H9 (cell line): ENCODE measurements around the gene PTPRN2. TPM values are rescaled to one million over a fixed set of nuclear protein-coding genes. Genes with fewer than 3 reads are reported as not detected.

ENCODE experiments used
- DNase-seq: peaks from one replicate; pipeline ENCODE4 v3.0.0-alpha.2; 2017
- H2AFZ ChIP-seq: one replicate; pipeline ENCODE4 v1.6.1; 2013; ENCODE audit warnings: mild to moderate bottlenecking, low read length, control low read depth, moderate library complexity
- H2AK5ac ChIP-seq: 2 replicates; pipeline ENCODE4 v1.6.1; 2013; ENCODE audit warnings: low read length, control low read depth, mixed read lengths; ENCODE audit not compliant: insufficient read length
- H2BK120ac ChIP-seq: one replicate; pipeline ENCODE4 v1.6.1; 2013; ENCODE audit warnings: low read depth, mild to moderate bottlenecking, low read length, control low read depth, inconsistent platforms; ENCODE audit not compliant: poor library complexity, severe bottlenecking
- H2BK12ac ChIP-seq: 2 replicates; pipeline ENCODE4 v1.6.1; 2013; ENCODE audit warnings: low read length, control low read depth, mixed read lengths, low read depth; ENCODE audit not compliant: insufficient read length
- H2BK15ac ChIP-seq: 2 replicates; pipeline ENCODE4 v1.6.1; 2013; ENCODE audit warnings: low read depth, low read length, control low read depth
- H2BK20ac ChIP-seq: one replicate; pipeline ENCODE4 v1.6.1; 2013; ENCODE audit warnings: low read depth, mild to moderate bottlenecking, low read length, control low read depth, inconsistent platforms; ENCODE audit not compliant: poor library complexity, severe bottlenecking
- H2BK5ac ChIP-seq: 2 replicates; pipeline ENCODE4 v1.6.1; 2013; ENCODE audit warnings: low read length, control low read depth, mixed read lengths; ENCODE audit not compliant: insufficient read length
- H3K14ac ChIP-seq: 2 replicates; pipeline ENCODE4 v1.6.1; 2013; ENCODE audit warnings: low read length, control low read depth; ENCODE audit not compliant: insufficient read depth
- H3K18ac ChIP-seq: 2 replicates; pipeline ENCODE4 v1.6.1; 2013; ENCODE audit warnings: low read depth, mild to moderate bottlenecking, mixed read lengths, low read length, control low read depth; ENCODE audit not compliant: insufficient read length
- H3K23ac ChIP-seq: 2 replicates; pipeline ENCODE4 v1.6.1; 2013; ENCODE audit warnings: low read length, control low read depth, mixed read lengths, low read depth; ENCODE audit not compliant: insufficient read length
- H3K23me2 ChIP-seq: 2 replicates; pipeline ENCODE4 v1.6.1; 2013; ENCODE audit warnings: low read depth, mild to moderate bottlenecking, mixed read lengths, low read length, control low read depth; ENCODE audit not compliant: insufficient read length, poor library complexity, severe bottlenecking
- H3K27ac ChIP-seq: 2 replicates; pipeline ENCODE4 v1.5.1; 2013; ENCODE audit warnings: low read length, control low read depth, mixed read lengths, low read depth; ENCODE audit not compliant: insufficient read length
- H3K27me3 ChIP-seq: 2 replicates; pipeline ENCODE4 v1.6.1; 2013; ENCODE audit warnings: low read length, control low read depth, inconsistent platforms; ENCODE audit not compliant: insufficient read depth
- H3K4ac ChIP-seq: 2 replicates; pipeline ENCODE4 v1.6.1; 2013; ENCODE audit warnings: low read depth, mild to moderate bottlenecking, control low read depth, inconsistent platforms, low read length, moderate library complexity
- H3K4me1 ChIP-seq: 2 replicates; pipeline ENCODE4 v1.6.1; 2013; ENCODE audit warnings: low read length, control low read depth, inconsistent platforms; ENCODE audit not compliant: insufficient read depth
- H3K4me2 ChIP-seq: 2 replicates; pipeline ENCODE4 v1.6.1; 2013; ENCODE audit warnings: low read length, control low read depth, mixed read lengths; ENCODE audit not compliant: insufficient read length, insufficient read depth
- H3K56ac ChIP-seq: 2 replicates; pipeline ENCODE4 v1.6.1; 2013; ENCODE audit warnings: low read depth, mild to moderate bottlenecking, mixed read lengths, low read length, control low read depth; ENCODE audit not compliant: insufficient read length
- H3K79me1 ChIP-seq: 2 replicates; pipeline ENCODE4 v1.6.1; 2013; ENCODE audit warnings: low read depth, mild to moderate bottlenecking, moderate library complexity, low read length, control low read depth, inconsistent platforms; ENCODE audit not compliant: insufficient read depth, poor library complexity, severe bottlenecking
- H3K79me2 ChIP-seq: 2 replicates; pipeline ENCODE4 v1.6.1; 2013; ENCODE audit warnings: low read length, control low read depth, inconsistent platforms; ENCODE audit not compliant: insufficient read depth
- H3K9ac ChIP-seq: 2 replicates; pipeline ENCODE4 v1.6.1; 2013; ENCODE audit warnings: low read length, control low read depth, mixed read lengths; ENCODE audit not compliant: insufficient read length; ENCODE audit errors: extremely low read depth
- H3K9me3 ChIP-seq: one replicate; pipeline ENCODE4 v1.6.1; 2013; ENCODE audit warnings: low read depth, low read length, inconsistent platforms; ENCODE audit not compliant: control insufficient read depth
- H3T11ph ChIP-seq: one replicate; pipeline ENCODE4 v1.6.1; 2013; ENCODE audit warnings: mild to moderate bottlenecking, low read length, control low read depth, inconsistent platforms
- H4K20me1 ChIP-seq: one replicate; pipeline ENCODE4 v1.6.1; 2013; ENCODE audit not compliant: control insufficient read depth, insufficient read length, insufficient read depth
- H4K5ac ChIP-seq: 2 replicates; pipeline ENCODE4 v1.6.1; 2013; ENCODE audit warnings: low read depth, mild to moderate bottlenecking, mixed read lengths, low read length, control low read depth; ENCODE audit not compliant: insufficient read length
- H4K8ac ChIP-seq: replicated peaks from 2 replicates; pipeline ENCODE4 v1.6.1; 2013; ENCODE audit warnings: low read length, control low read depth, mixed read lengths, low read depth; ENCODE audit not compliant: insufficient read length
- H4K91ac ChIP-seq: 2 replicates; pipeline ENCODE4 v1.6.1; 2013; ENCODE audit warnings: low read depth, mild to moderate bottlenecking, moderate library complexity, mixed read lengths, low read length, control low read depth; ENCODE audit not compliant: insufficient read length
- H3K27ac Mint-ChIP-seq, 3 experiments: 2 replicates in 2 of 3; 3 replicates in 1 of 3; pipeline ENCODE4 v1.8.0; 2020 to 2021; ENCODE audit warnings: mixed read lengths in 3 of 3, mild to moderate bottlenecking in 1 of 3, moderate library complexity in 1 of 3
- H3K27me3 Mint-ChIP-seq: 2 replicates; pipeline ENCODE4 v1.8.0; 2021; ENCODE audit warnings: low read depth, mild to moderate bottlenecking, moderate library complexity, mixed read lengths
- H3K36me3 Mint-ChIP-seq, 3 experiments: 2 replicates in 2 of 3; 3 replicates in 1 of 3; pipeline ENCODE4 v1.8.0; 2020 to 2021; ENCODE audit warnings: low read depth in 3 of 3, mixed read lengths in 3 of 3; ENCODE audit not compliant: insufficient read depth in 1 of 3
- H3K4me1 Mint-ChIP-seq, 2 experiments: 2 replicates each; pipeline ENCODE4 v1.8.0; 2020; ENCODE audit warnings: mixed read lengths in 2 of 2
- H3K4me3 Mint-ChIP-seq, 2 experiments: 2 replicates in 1 of 2; 3 replicates in 1 of 2; pipeline ENCODE4 v1.8.0; 2020 to 2021; ENCODE audit warnings: mild to moderate bottlenecking in 2 of 2, mixed read lengths in 2 of 2, moderate library complexity in 1 of 2
- H3K9me3 Mint-ChIP-seq, 2 experiments: 2 replicates in 1 of 2; 3 replicates in 1 of 2; pipeline ENCODE4 v1.8.0; 2020; ENCODE audit warnings: mild to moderate bottlenecking in 2 of 2, mixed read lengths in 2 of 2, moderate library complexity in 1 of 2
- CTCF ChIP-seq: fragments of 200-600 bp; sonication (generic); conservative IDR thresholded peaks from 3 replicates; pipeline ENCODE4 v1.8.0; 2021; ENCODE audit warnings: antibody characterized with exemption, mild to moderate bottlenecking
- WGBS: extraction: QIAGEN DNeasy Blood & Tissue Kit; methylation state at CpG from one replicate; pipeline ENCODE4 v1.1.7; 2013; ENCODE audit warnings: missing lambda C conversion rate, low lambda C conversion rate, mixed read lengths; ENCODE audit not compliant: insufficient read length; ENCODE audit errors: extremely low coverage; 5-methylcytosine and 5-hydroxymethylcytosine counted together
- total RNA-seq: library from RNA; stranded (reverse); gene quantifications from 2 replicates; pipeline ENCODE4 v1.2.1, GENCODE V29; 2021

The PTPRN2 gene
- total RNA-seq, 1 experiment from 2014 or later = 5.2 TPM

- Histone ChIP-seq H2BK15ac (no peak overlapping the region), H3K4ac (no peak overlapping the region), H3K56ac (no peak overlapping the region), H2BK120ac (no peak overlapping the region), H4K5ac (no peak overlapping the region), H3K9me3 (no peaks in the 10 kb centered on the region), H3K9ac (no peak overlapping the region), H3K14ac (no peak overlapping the region), H2AK5ac (no peak overlapping the region), H3K79me1 (no peaks in the 10 kb centered on the region), H4K20me1 (no peaks in the 10 kb centered on the region), H4K8ac (no peak overlapping the region), H3T11ph (no peak overlapping the region), H3K4me1 (peaks cover 7% of the 10 kb centered on the region; the same call in 1 of the 2 replicates), H3K23ac (no peak overlapping the region), H2BK20ac (no peak overlapping the region), H2BK12ac (no peak overlapping the region), H2BK5ac (no peak overlapping the region), H3K4me2 (no peak overlapping the region), H3K27me3 (no peaks in the 10 kb centered on the region), H4K91ac (no peak overlapping the region), H2AFZ (no peak overlapping the region), H3K18ac (no peak overlapping the region), H3K79me2 (no peaks in the 10 kb centered on the region), H3K23me2 (no peaks in the 10 kb centered on the region), H3K27ac (no peak overlapping the region)
- Mint-ChIP-seq H3K27me3 (no peaks in the 10 kb centered on the region; the same call in 1 of the 2 replicates), H3K27ac (no peak overlapping the region), H3K4me3 (no peak overlapping the region), H3K36me3 (peaks cover 14 to 20% (median 14%) of the 10 kb centered on the region in 3 experiments), H3K4me1 (peaks cover 33 to 36% of the 10 kb centered on the region in 2 experiments), H3K9me3 (peaks cover 16% of the 10 kb centered on the region in 2 experiments)
- DNase-seq = no peak
- TF ChIP-seq CTCF = peak; percentile 64
- no CpG with 5 or more reads among the region's 4 CpGs for WGBS
Measured at GRCh38 chr7:158442260-158442659, 145.4 kb downstream of the PTPRN2 start.
